GM18502 (cell line): ENCODE measurements around the gene METTL23.
A peak's percentile ranks its signal among the peaks of the same experiment; 100 is the strongest.
"Not testable (repeated sequence)": the region's sequence is repeated elsewhere in the genome, so short reads cannot be mapped to it uniquely, and the experiment has no call there.

Experiments
- ATAC-seq: cut with Tn5 transposase; IDR thresholded peaks from one replicate; pipeline ENCODE4 v1.9.1; 2021; ENCODE audit warnings: mild to moderate bottlenecking; ENCODE audit not compliant: unreplicated experiment, poor library complexity

METTL23 gene

GRCh38 chr17:76710863-76711611, 15.6 kb upstream of the METTL23 start, which contains the start of gene MXRA7:
Gene MXRA7, minus strand, starts transcription at chr17:76710965. Its CDS starts 19 bp downstream, at chr17:76710946.
- ATAC-seq = no peak

GRCh38 chr17:76712321-76712720, 14.3 kb upstream of the METTL23 start:
- ATAC-seq = not testable (repeated sequence)

- ATAC-seq = no peak
These were observed 12.9 kb upstream of the METTL23 start for GRCh38 chr17:76713765-76714164.

- no peak for ATAC-seq
These were observed 12.3 kb upstream of the METTL23 start for GRCh38 chr17:76714336-76714735.

DNA sequence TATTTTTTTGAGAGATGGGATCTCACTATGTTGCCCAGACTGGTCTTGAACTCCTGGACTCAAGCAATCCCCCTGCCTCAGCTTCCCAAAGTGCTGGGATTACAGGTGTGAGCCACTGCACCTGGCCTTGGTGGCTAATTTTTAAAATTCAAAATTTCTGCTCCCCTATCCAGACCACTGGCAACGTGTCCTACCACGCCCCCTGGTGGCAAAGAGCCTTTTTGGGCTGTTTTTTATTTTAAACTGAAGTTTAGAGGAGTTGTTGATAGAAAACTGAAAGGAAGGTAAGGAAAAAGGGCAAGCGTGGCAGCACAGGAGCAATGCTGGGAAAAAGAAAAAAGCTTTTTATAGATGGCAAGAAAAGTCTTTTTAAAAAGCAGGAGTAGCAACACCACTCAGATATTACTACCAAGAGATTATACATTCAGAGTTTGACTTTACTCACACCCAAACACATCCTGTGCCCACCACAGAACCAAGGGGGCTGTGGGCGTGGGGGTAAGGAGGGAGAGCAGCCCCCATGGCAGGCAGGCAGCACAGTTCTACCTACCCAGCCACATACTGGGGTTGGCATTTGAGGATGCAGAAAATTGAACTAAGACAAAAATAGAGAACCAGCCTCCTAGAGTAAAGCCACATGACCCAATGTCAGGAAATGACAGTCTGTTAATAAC, 11.7 kb upstream of the METTL23 start:
- no peak for ATAC-seq

DNA sequence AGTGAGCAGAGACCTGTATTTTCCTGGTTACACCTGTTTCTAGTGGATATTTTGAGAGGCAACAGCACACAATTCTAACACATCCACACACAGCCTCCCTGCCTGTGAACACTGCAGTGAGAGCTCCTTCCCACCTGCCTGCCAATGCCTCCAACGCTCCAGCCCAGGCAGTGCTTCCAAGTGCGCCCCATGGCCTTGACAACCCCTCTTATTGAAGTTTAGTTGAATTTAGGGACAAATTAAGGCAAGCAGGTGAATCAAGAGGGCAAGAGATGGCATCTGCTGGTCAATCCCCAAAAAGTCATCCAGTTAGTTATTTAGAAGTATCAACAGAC, 11.2 kb upstream of the METTL23 start:
- no peak for ATAC-seq

DNA sequence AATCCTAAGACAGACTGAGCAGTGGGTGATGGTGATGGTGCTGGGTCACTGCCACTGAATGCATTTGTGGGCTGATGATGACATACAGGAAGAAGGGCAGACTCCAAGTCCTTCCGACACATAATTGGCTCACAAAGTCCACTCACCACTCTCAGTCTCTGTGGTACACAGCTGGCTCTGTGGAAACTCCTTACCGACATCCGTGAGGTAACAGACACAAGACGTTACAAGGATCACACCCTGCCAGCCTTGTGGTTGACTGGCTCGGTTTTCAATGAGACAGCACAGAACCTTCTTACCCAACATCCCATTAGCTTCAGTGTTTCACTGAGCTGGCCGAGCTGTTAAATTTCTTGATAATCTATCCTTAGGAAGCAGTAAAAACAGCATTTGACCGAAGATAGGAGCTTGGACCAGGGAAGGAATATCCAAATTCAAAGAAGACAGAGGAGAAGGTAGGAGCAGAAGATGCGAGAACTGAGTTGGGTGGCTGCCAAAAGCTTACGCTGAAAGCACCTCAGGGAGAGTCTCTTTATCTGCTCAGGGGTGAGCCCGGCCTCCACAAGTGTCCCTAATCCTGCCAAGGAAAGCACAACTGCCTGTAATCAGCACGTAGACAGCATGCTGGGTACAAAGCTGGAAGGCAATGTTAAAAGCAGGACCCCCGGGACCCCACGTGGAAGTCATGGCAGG, 10.3 kb upstream of the METTL23 start:
- no peak for ATAC-seq

GRCh38 chr17:76716839-76717215, 9.8 kb upstream of the METTL23 start:
- ATAC-seq = no peak

DNA sequence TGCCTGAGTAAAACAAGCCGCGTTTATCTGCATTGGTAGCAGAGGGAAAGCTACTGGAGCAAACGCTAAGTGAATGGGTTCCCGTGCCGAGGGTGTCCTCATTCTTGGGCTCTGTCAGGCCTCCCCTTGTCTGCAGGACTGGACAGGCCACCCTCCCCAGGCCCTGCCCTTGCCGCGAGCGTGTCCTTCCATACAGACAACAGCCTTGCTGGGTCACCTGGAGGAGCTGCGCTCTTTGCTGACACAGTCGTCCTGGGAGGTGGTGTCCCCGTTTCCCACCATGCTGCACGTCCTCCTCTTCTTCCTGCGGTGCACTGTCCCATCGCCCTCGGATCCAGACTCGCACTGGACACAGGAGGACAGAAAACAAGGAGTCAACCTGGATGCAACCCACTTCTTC, 8.1 kb upstream of the METTL23 start:
- no peak for ATAC-seq

- ATAC-seq = no peak
These were observed 6.4 kb upstream of the METTL23 start for GRCh38 chr17:76720211-76720610.

DNA sequence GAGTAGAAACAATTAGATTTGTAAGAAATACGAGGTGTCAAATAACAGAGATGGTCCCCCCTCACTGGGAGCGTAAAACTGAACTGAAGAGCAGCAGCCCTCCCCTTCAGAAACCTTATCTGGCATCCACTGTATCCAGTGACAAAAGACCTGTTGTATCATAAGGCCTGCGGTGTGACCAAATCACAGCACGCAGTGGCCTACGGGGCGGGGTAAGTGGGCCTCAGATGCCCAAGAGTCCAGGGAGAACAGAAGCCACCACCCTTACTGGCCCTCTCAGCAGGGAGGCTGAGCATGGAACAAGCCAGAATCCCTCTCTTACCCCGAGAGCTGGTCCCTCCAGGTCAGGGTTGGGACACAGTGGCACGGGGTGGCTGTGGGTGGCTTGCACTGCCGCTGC, 5.7 kb upstream of the METTL23 start:
- ATAC-seq = no peak

DNA sequence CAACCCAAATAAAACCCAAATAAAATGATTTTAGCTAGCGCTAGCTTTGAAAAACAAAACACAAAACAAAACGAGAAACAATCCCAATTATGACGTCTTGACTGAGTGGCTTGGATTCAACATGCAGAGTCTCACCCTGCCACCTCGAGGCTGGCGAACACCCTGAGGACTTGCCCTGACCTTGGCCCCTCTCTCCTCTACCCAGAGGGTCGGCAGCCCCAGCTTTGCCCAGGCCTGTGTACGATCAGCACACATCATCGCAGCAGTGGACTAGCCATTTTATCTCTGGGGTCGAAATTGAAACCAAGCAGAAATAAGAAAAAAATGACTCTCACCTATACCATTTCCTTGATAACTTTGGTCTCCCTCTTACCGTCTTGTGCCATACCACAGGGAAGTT, 5.2 kb upstream of the METTL23 start:
- no peak for ATAC-seq

GRCh38 chr17:76722279-76722678, 4.4 kb upstream of the METTL23 start:
- no peak for ATAC-seq

- ATAC-seq = not testable (repeated sequence)
These were observed 3.7 kb upstream of the METTL23 start for GRCh38 chr17:76722977-76723376.

- no peak for ATAC-seq
These were observed 2.8 kb upstream of the METTL23 start for GRCh38 chr17:76723812-76724211.

DNA sequence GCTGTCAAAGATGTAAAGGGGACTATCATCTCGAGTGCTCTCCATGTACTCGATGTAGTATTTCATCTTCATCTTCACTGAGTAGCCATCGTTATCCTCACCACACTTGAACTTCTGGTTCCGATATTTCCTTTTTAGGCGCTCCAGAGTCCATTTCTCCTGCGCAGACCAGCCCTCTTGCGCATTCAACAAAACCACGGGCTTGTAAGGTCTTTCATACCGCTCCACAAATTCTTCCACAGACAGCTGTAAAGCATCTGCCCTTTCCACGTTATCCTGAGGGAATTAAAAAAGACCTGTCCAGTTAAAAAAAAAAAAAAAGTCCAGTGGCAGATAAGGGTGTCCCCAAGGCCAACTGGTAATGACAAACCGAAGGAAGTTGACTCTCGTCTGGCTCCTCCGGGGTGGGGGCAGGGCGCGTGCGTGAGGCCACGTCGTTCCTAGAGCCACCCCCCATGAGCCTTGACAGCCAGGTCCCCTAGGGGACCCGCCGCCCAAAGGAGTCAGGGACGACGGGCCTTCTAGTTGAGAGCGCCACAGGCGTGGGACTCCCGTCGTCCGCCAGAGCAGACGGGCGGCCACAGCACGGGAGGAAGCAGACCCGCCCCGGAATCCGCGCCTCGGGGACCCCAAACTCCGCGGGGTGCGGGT, 934 bp upstream of the METTL23 start:
- peak; percentile 25 for ATAC-seq

DNA sequence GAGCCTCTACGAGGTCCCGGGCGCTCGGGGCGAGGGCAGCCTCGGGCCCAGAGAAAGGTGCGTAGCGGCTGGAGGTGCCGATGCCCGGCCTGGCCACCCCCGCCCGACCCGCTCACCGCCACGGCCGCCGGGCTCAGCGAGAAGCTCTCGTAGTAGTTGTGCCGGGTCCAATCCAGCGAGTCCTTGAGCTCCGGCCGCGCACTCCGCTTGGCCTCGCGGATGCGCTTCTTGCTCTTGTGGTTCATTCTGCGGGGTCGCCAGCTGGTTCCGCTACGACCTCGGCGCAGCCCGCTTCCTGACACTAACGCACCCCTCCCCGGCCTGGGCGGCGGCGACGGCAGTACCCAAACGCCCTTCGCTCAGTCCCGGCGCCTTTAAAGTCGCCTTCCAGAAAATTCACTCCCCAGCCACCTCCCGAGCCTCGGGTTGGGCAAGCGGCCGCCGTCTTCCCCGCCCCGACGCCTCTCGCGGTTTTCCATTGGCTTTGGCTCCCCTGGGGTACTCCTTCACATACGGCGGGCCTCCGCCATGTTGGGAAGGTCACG, 336 bp upstream of the METTL23 start, which contains the start of gene JMJD6:
Gene JMJD6 (minus strand): TSS at position 376 of the 545 bp plus-strand sequence. CDS start 131 bp downstream, at position 245.
- peak; percentile 72 for ATAC-seq

DNA sequence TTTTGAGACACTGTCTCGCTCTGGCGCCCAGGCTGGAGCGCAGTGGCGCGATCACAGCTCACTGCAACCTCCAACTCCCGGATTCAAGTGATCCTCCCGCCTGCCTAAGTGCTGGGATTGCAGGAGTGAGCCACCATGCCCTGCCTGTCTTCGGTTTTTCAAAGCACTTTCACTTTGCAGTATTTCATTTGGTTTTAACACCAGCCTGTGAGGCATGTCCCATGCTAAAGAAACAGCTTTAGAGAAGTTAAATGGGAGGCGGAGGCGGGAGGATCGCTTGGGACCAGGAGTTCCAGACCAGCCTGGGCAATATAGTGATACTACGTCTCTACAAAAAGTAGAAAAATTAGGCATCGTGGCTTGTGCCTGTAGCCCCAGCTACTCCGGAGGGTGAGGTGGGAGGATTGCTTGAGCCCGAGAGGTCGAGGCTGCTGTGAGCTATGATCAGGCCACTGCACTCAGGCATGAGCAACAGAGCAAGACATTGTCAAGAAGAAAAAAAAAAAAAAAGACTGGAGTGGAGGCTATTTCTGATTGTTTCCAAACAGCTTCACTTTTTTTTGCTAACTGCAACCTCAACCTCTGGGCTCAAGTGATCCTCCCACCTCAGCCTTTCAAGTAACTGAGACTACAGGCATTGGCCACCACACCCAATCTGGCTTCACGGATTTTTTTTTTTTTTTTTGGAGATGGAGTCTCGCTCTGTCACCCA, 1.3 kb downstream of the METTL23 start:
- ATAC-seq = no peak

- ATAC-seq = not testable (repeated sequence)
These were observed 5.4 kb downstream of the METTL23 start for GRCh38 chr17:76731800-76732733.
